ENCODE data around the gene CACNA1B. TPM values are rescaled to one million over a fixed set of nuclear protein-coding genes. Genes with fewer than 3 reads are reported as not detected.

Gene CACNA1B
- total and polyA plus RNA-seq, 2 of the 4 experiments (the other 2 are of a cell fraction) = 0.02 TPM; not detected in 1

GRCh38 chr9:138065287-138065686 lies 187.7 kb downstream of the CACNA1B start:
- no peaks in the 10 kb centered on the region for H4K20me1 ChIP-seq (ENCODE audit: insufficient read depth, low read length)
- DNase-seq = no peak
- H2BK20ac ChIP-seq (ENCODE audit: low read depth, low read length) = no peak overlapping the region
- no peak overlapping the region for H3K4me2 ChIP-seq (ENCODE audit: low read depth, low read length)
- H3K9ac ChIP-seq (ENCODE audit: low read depth, low read length) = no peak overlapping the region
- TF ChIP-seq BHLHE40 (IDR thresholded peaks at IDR 0.05; ENCODE audit: low read depth, low read length) (no peak), CTCF (conservative IDR thresholded peaks at IDR 0.05; ENCODE audit: low read depth, low read length) (no peak), CHD1 (IDR thresholded peaks at IDR 0.05; ENCODE audit: low read depth, low read length) (no peak), RCOR1 (IDR thresholded peaks at IDR 0.05; ENCODE audit: insufficient replicate concordance, low read length) (no peak), USF2 (IDR thresholded peaks at IDR 0.05; ENCODE audit: low read depth, low read length) (no peak), CEBPB (IDR thresholded peaks at IDR 0.05; ENCODE audit: low read depth, low read length) (no peak), RFX5 (IDR thresholded peaks at IDR 0.05; ENCODE audit: low read depth, low read length) (no peak), FOS (IDR thresholded peaks at IDR 0.05; ENCODE audit: low read depth, low read length) (no peak), POLR2A (IDR thresholded peaks at IDR 0.05; ENCODE audit: low read depth, low read length) (no peak), MAZ (IDR thresholded peaks at IDR 0.05; ENCODE audit: borderline replicate concordance, low read depth, low read length) (no peak), NFE2L2 (IDR thresholded peaks at IDR 0.05; ENCODE audit: low read depth, low read length) (no peak), SMC3 (IDR thresholded peaks at IDR 0.05; ENCODE audit: low read depth, low read length) (no peak), MAFK (IDR thresholded peaks at IDR 0.05; ENCODE audit: low read depth, low read length) (no peak), MXI1 (IDR thresholded peaks at IDR 0.05; ENCODE audit: borderline replicate concordance, low read depth, low read length) (no peak)
- H4K5ac ChIP-seq (ENCODE audit: low read depth, low read length) = no peak overlapping the region
- ChIA-PET POLR2A (ENCODE audit: unreplicated experiment) (no interaction called here), CTCF (no interaction called here)
- H3K4me1 ChIP-seq (ENCODE audit: control insufficient read depth, insufficient read depth, low read length) = no peaks in the 10 kb centered on the region
- no peaks in the 10 kb centered on the region for H3K79me1 ChIP-seq (ENCODE audit: low read depth in 1 of 2, low read length in 2 of 2)
- H2AK5ac ChIP-seq (ENCODE audit: low read depth, low read length) = no peak overlapping the region
- no peak overlapping the region for H3K23ac ChIP-seq (ENCODE audit: low read depth, low read length)
- no peaks in the 10 kb centered on the region for H3K27me3 ChIP-seq (ENCODE audit: control insufficient read depth, insufficient read depth, low read length)
- no peak overlapping the region for H3K27ac ChIP-seq (ENCODE audit: insufficient read depth, low read length)
- no peak overlapping the region for H3K56ac ChIP-seq (ENCODE audit: extremely low read depth, insufficient read depth, low read length)
- in situ Hi-C loops (cut with MboI; ENCODE audit: low sequenced_read_pairs) (no loop called here), dilution Hi-C loops (cut with HindIII; ENCODE audit: low sequenced_read_pairs, unreplicated experiment) (no loop called here), intact Hi-C loops (cut with micrococcal nuclease) (no loop called here)
- H3K9me3 ChIP-seq (ENCODE audit: control insufficient read depth, insufficient read depth, low read length) = peaks cover 62% of the 10 kb centered on the region
- H2BK5ac ChIP-seq (ENCODE audit: low read depth, low read length, poor library complexity, severe bottlenecking) = no peak overlapping the region
- H3K4me3 ChIP-seq (ENCODE audit: insufficient read depth, low read depth, low read length) = no peak overlapping the region
- no peak overlapping the region for H2BK15ac ChIP-seq (ENCODE audit: low read depth, low read length)
- no peaks in the 10 kb centered on the region for H3K9me1 ChIP-seq (ENCODE audit: insufficient read depth, low read length)
- no peak overlapping the region for H3K18ac ChIP-seq (ENCODE audit: low read depth, low read length)
- no peak overlapping the region for H3K14ac ChIP-seq (replicated peaks; ENCODE audit: low read depth, low read length)
- no peak overlapping the region for H4K8ac ChIP-seq (ENCODE audit: low read depth in 2 of 2, low read length in 2 of 2)
- H4K91ac ChIP-seq (ENCODE audit: insufficient read depth, low read depth, low read length) = no peak overlapping the region
- no peak overlapping the region for H2BK120ac ChIP-seq (ENCODE audit: low read depth, low read length)
- no TSS peak for BruUV-seq (replicated peaks)
- no peaks in the 10 kb centered on the region for H3K36me3 ChIP-seq (ENCODE audit: control insufficient read depth, insufficient read depth, low read length)
- H2AFZ ChIP-seq (replicated peaks; ENCODE audit: low read length, poor library complexity) = no peak overlapping the region
- H3K4ac ChIP-seq (ENCODE audit: low read depth, low read length) = no peak overlapping the region
- no peak for ATAC-seq (ENCODE audit: low read depth)
- H2AK9ac ChIP-seq (replicated peaks; ENCODE audit: low read depth, low read length, poor library complexity) = no peak overlapping the region
- 50% methylated on average over 1 of the region's 9 CpGs; no CpG with 5 or more reads in 1 of the 2 experiments for WGBS, 2 experiments (ENCODE audit: extremely low coverage in 2 of 2, insufficient read length in 1 of 2)

Data from IMR-90 (cell line).